ENCODE results near the gene RNF8. TPM values are rescaled to one million over a fixed set of nuclear protein-coding genes. Genes with fewer than 3 reads are reported as not detected.
"Not testable (repeated sequence)": the region's sequence is repeated elsewhere in the genome, so short reads cannot be mapped to it uniquely, and the experiment has no call there.

Gene RNF8
- total and polyA plus RNA-seq, 3 experiments from 2014 or later = 17.2 to 35.2 (median 33.7) TPM

DNA sequence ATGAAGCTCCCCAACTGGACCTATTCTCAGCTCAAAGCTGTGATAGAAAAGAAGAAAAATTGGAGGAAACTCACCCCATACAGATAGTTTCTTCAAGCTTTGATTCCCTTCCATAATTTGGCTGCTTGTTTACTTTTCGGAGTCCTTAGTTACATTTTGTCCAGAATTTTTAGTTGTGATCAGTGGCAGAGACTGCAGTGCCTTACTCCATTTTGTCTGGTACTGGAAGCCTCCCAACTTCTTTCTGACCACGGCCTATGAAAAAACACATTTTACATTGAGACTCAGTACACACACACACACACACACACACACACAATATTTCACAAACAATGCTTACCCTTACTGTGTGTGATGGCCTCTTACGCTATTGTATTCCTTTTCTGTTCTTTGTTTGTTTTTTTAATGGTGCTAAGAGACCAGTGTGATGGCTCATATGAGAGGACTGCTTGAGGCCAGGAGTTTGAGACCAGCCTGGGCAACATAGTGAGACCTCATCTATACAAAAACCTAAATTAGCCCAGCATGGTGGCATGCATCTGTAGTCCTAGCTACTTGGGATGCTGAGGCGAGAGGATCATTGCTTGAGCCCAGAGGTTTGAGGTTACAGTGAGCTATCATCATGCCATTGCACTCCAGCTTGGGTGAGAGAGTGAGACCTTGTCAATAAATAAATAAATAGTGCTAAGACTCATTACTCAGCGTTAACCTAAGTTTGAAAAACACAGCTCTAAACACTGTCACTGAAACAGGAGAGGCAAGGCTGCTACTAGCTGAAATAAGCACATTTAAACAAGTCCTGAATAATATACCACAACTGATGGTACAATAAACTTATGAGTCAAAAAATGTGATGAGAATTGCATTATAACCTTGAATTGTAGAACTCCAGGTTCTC, 13.8 kb upstream of the RNF8 start:
- ChIA-PET POLR2A (no interaction called here), CTCF (interaction anchor here (1.2 kb wide), 1 partner anchor 14 kb away, joined by 4 read pairs; no protein-coding TSS in a partner anchor)
- no peak overlapping the region for H3K4me3 ChIP-seq (ENCODE audit: low read length)
- H3K4me1 ChIP-seq (ENCODE audit: insufficient read depth, low read length) = no peaks in the 10 kb centered on the region
- H3K27me3 ChIP-seq (ENCODE audit: insufficient read depth, low read length, poor library complexity, severe bottlenecking) = no peaks in the 10 kb centered on the region
- no peaks in the 10 kb centered on the region for H3K9me3 Mint-ChIP-seq
- H3K27me3 Mint-ChIP-seq = peaks cover 7 to 26% of the 10 kb centered on the region in 2 donors
- H3K27ac Mint-ChIP-seq = peak overlapping the region in 1 of 8 donors; percentile 57
- no peaks in the 10 kb centered on the region for H3K4me1 Mint-ChIP-seq
- peaks cover 0 to 5% (median 0%) of the 10 kb centered on the region in 3 donors for H3K36me3 Mint-ChIP-seq
- H3K9me3 ChIP-seq (ENCODE audit: low read length) = no peaks in the 10 kb centered on the region
- no peak for DNase-seq
- H3K27ac ChIP-seq (ENCODE audit: low read depth, low read length) = no peak overlapping the region
- no peaks in the 10 kb centered on the region for H3K36me3 ChIP-seq (ENCODE audit: insufficient read depth, low read length)
- no peak overlapping the region for H3K4me3 Mint-ChIP-seq

GRCh38 chr6:37340639-37340943, 13.2 kb upstream of the RNF8 start:
- H3K27me3 ChIP-seq (ENCODE audit: insufficient read depth, low read length, poor library complexity, severe bottlenecking) = no peaks in the 10 kb centered on the region
- H3K4me3 ChIP-seq (ENCODE audit: low read length) = no peak overlapping the region
- Mint-ChIP-seq H3K27ac (no peak overlapping the region), H3K4me1 (no peaks in the 10 kb centered on the region), H3K4me3 (no peak overlapping the region), H3K9me3 (no peaks in the 10 kb centered on the region), H3K36me3 (peaks cover 0 to 5% (median 0%) of the 10 kb centered on the region in 3 donors), H3K27me3 (peaks cover 7 to 26% of the 10 kb centered on the region in 2 donors)
- no peak for DNase-seq
- no peaks in the 10 kb centered on the region for H3K4me1 ChIP-seq (ENCODE audit: insufficient read depth, low read length)
- H3K27ac ChIP-seq (ENCODE audit: low read depth, low read length) = no peak overlapping the region
- ChIA-PET POLR2A (no interaction called here), CTCF (interaction anchor here (1.2 kb wide), 1 partner anchor 15 kb away, joined by 4 read pairs; no protein-coding TSS in a partner anchor)
- H3K9me3 ChIP-seq (ENCODE audit: low read length) = no peaks in the 10 kb centered on the region
- H3K36me3 ChIP-seq (ENCODE audit: insufficient read depth, low read length) = no peaks in the 10 kb centered on the region

GRCh38 chr6:37343248-37343647, 10.5 kb upstream of the RNF8 start:
- Histone ChIP-seq H3K4me1 (ENCODE audit: insufficient read depth, low read length) (no peaks in the 10 kb centered on the region), H3K27ac (ENCODE audit: low read depth, low read length) (no peak overlapping the region), H3K4me3 (ENCODE audit: low read length) (no peak overlapping the region), H3K27me3 (ENCODE audit: insufficient read depth, low read length, poor library complexity, severe bottlenecking) (no peaks in the 10 kb centered on the region), H3K36me3 (ENCODE audit: insufficient read depth, low read length) (no peaks in the 10 kb centered on the region), H3K9me3 (ENCODE audit: low read length) (no peaks in the 10 kb centered on the region)
- H3K27ac Mint-ChIP-seq = no peak overlapping the region
- ChIA-PET CTCF (no interaction called here), POLR2A (no interaction called here)
- peaks cover 0 to 1% (median 0%) of the 10 kb centered on the region in 3 donors for H3K36me3 Mint-ChIP-seq
- H3K4me3 Mint-ChIP-seq = no peak overlapping the region
- H3K27me3 Mint-ChIP-seq = peaks cover 11 to 33% of the 10 kb centered on the region in 2 donors
- DNase-seq = no peak
- no peaks in the 10 kb centered on the region for H3K9me3 Mint-ChIP-seq
- H3K4me1 Mint-ChIP-seq = no peaks in the 10 kb centered on the region

GRCh38 chr6:37344308-37344707, 9.5 kb upstream of the RNF8 start:
- H3K36me3 ChIP-seq (ENCODE audit: insufficient read depth, low read length) = no peaks in the 10 kb centered on the region
- no peak overlapping the region for H3K4me3 Mint-ChIP-seq
- H3K27me3 ChIP-seq (ENCODE audit: insufficient read depth, low read length, poor library complexity, severe bottlenecking) = no peaks in the 10 kb centered on the region
- H3K4me1 Mint-ChIP-seq = no peaks in the 10 kb centered on the region
- no peak overlapping the region for H3K27ac Mint-ChIP-seq
- H3K27me3 Mint-ChIP-seq = peaks cover 11 to 33% of the 10 kb centered on the region in 2 donors
- no peaks in the 10 kb centered on the region for H3K4me1 ChIP-seq (ENCODE audit: insufficient read depth, low read length)
- no peaks in the 10 kb centered on the region for H3K9me3 Mint-ChIP-seq
- no peak for DNase-seq
- peaks cover 0 to 1% (median 0%) of the 10 kb centered on the region in 3 donors for H3K36me3 Mint-ChIP-seq
- H3K4me3 ChIP-seq (ENCODE audit: low read length) = no peak overlapping the region
- ChIA-PET CTCF (no interaction called here), POLR2A (no interaction called here)
- no peaks in the 10 kb centered on the region for H3K9me3 ChIP-seq (ENCODE audit: low read length)
- H3K27ac ChIP-seq (ENCODE audit: low read depth, low read length) = no peak overlapping the region

DNA sequence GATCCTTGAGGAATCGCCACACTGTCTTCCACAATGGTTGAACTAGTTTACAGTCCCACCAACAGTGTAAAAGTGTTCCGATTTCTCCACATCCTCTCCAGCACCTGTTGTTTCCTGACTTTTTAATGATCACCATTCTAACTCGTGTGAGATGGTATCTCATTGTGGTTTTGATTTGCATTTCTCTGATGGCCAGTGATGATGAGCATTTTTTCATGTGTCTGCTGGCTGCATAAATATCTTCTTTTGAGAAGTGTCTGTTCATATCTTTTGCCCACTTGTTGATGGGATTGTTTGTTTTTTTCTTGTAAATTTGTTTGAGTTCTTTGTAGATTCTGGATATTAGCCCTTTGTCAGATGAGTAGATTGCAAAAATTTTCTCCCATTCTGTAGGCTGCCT, 8.0 kb upstream of the RNF8 start:
- POLR2A ChIA-PET, H3K36me3 Mint-ChIP-seq: not testable (repeated sequence)

GRCh38 chr6:37347177-37347576, 6.6 kb upstream of the RNF8 start:
- Mint-ChIP-seq H3K4me3 (no peak overlapping the region), H3K4me1 (no peaks in the 10 kb centered on the region), H3K36me3 (peaks cover 0 to under 1% (median 0%) of the 10 kb centered on the region in 3 donors), H3K9me3 (no peaks in the 10 kb centered on the region), H3K27ac (no peak overlapping the region), H3K27me3 (peaks cover 5 to 27% of the 10 kb centered on the region in 2 donors)
- POLR2A ChIA-PET = no interaction called here
- Histone ChIP-seq H3K27me3 (ENCODE audit: insufficient read depth, low read length, poor library complexity, severe bottlenecking) (no peaks in the 10 kb centered on the region), H3K4me3 (ENCODE audit: low read length) (no peak overlapping the region), H3K36me3 (ENCODE audit: insufficient read depth, low read length) (no peaks in the 10 kb centered on the region), H3K9me3 (ENCODE audit: low read length) (no peaks in the 10 kb centered on the region), H3K27ac (ENCODE audit: low read depth, low read length) (no peak overlapping the region), H3K4me1 (ENCODE audit: insufficient read depth, low read length) (no peaks in the 10 kb centered on the region)
- no peak for DNase-seq
- CTCF ChIA-PET = no interaction called here

More for the DNA sequence above, 8.0 kb upstream of the RNF8 start:
- H3K9me3 Mint-ChIP-seq; H3K4me3 ChIP-seq (ENCODE audit: low read length); H3K27ac ChIP-seq (ENCODE audit: low read depth, low read length); H3K9me3 ChIP-seq (ENCODE audit: low read length); H3K36me3 ChIP-seq (ENCODE audit: insufficient read depth, low read length); H3K4me3 Mint-ChIP-seq; H3K27me3 ChIP-seq (ENCODE audit: insufficient read depth, low read length, poor library complexity, severe bottlenecking); DNase-seq; H3K4me1 Mint-ChIP-seq; CTCF ChIA-PET; H3K4me1 ChIP-seq (ENCODE audit: insufficient read depth, low read length): not testable (repeated sequence)
- peaks cover 11 to 33% of the 10 kb centered on the region in 2 donors for H3K27me3 Mint-ChIP-seq
- H3K27ac Mint-ChIP-seq = peak overlapping the region in 1 of 8 donors; percentile 14

- no peaks in the 10 kb centered on the region for H3K27me3 ChIP-seq (ENCODE audit: insufficient read depth, low read length, poor library complexity, severe bottlenecking)
- Mint-ChIP-seq H3K27me3 (peaks cover 5 to 25% of the 10 kb centered on the region in 2 donors), H3K9me3 (no peaks in the 10 kb centered on the region), H3K36me3 (no peaks in the 10 kb centered on the region), H3K27ac (no peak overlapping the region), H3K4me1 (no peaks in the 10 kb centered on the region), H3K4me3 (no peak overlapping the region)
- no peak overlapping the region for H3K27ac ChIP-seq (ENCODE audit: low read depth, low read length)
- H3K36me3 ChIP-seq (ENCODE audit: insufficient read depth, low read length) = no peaks in the 10 kb centered on the region
- DNase-seq = no peak
- no peaks in the 10 kb centered on the region for H3K9me3 ChIP-seq (ENCODE audit: low read length)
- H3K4me1 ChIP-seq (ENCODE audit: insufficient read depth, low read length) = no peaks in the 10 kb centered on the region
- ChIA-PET POLR2A (no interaction called here), CTCF (no interaction called here)
- no peak overlapping the region for H3K4me3 ChIP-seq (ENCODE audit: low read length)
Measured at GRCh38 chr6:37347670-37348111, 6.1 kb upstream of the RNF8 start.

DNA sequence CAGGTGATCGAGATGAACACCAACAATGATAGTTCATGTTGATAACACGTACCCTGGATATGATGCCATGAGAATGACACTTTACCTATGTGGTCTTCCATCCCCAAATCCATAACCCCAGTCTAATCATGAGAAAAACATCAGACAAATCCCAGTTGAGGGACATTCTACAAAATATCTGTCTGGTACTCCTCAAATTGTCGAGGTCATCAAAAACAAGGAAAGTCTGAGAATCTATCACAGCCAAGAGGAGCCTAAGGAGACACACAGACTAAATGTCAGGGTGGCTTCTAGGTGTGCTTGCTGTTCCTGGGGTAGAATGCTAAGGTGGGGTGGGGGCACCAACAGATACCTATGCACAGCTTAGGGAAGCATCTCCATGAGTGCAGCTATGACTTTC, 2.8 kb upstream of the RNF8 start:
- Mint-ChIP-seq H3K4me3 (peak overlapping the region in 1 of 7 donors; percentile 31), H3K4me1 (peaks cover 20 to 25% (median 22%) of the 10 kb centered on the region in 3 donors), H3K36me3 (peaks cover 0 to 7% (median 0%) of the 10 kb centered on the region in 3 donors), H3K27ac (no peak overlapping the region), H3K9me3 (no peaks in the 10 kb centered on the region), H3K27me3 (peaks cover 5 to 7% of the 10 kb centered on the region in 2 donors)
- no peak for DNase-seq
- no peaks in the 10 kb centered on the region for H3K27me3 ChIP-seq (ENCODE audit: insufficient read depth, low read length, poor library complexity, severe bottlenecking)
- no peak overlapping the region for H3K4me3 ChIP-seq (ENCODE audit: low read length)
- no peak overlapping the region for H3K27ac ChIP-seq (ENCODE audit: low read depth, low read length)
- no peaks in the 10 kb centered on the region for H3K36me3 ChIP-seq (ENCODE audit: insufficient read depth, low read length)
- ChIA-PET POLR2A (no interaction called here), CTCF (no interaction called here)
- no peaks in the 10 kb centered on the region for H3K9me3 ChIP-seq (ENCODE audit: low read length)
- peaks cover 19% of the 10 kb centered on the region for H3K4me1 ChIP-seq (ENCODE audit: insufficient read depth, low read length)

Data from CD8-positive, alpha-beta memory T cell (primary cell).